Breast epithelium (tissue), 4 donors: ENCODE results near the gene AGBL1. TPM values are rescaled to one million over a fixed set of nuclear protein-coding genes. Genes with fewer than 3 reads are reported as not detected.

Experiments used
- DNase-seq, 2 donors: peaks; one replicate each; pipeline ENCODE4 v3.0.0-alpha.2; 2019; ENCODE audit warnings: low spot score in 2 of 2
- H3K27ac ChIP-seq, 2 donors: fragments of 200-600 bp; sonication (generic) in 1 of 2; one replicate each; pipeline ENCODE4 v1.5.1; 2016 to 2019; ENCODE audit warnings: mild to moderate bottlenecking in 1 of 2
- H3K27me3 ChIP-seq, 2 donors: fragments of 200-600 bp; sonication (generic) in 1 of 2; one replicate each; pipeline versions ENCODE4 v1.5.1 to v1.6.0; 2017 to 2019; ENCODE audit warnings: control low read depth in 1 of 2, mild to moderate bottlenecking in 1 of 2
- H3K36me3 ChIP-seq: fragments of 200-600 bp; one replicate; pipeline ENCODE4 v1.5.1; 2019
- H3K4me1 ChIP-seq, 2 donors: fragments of 200-600 bp; sonication (generic); one replicate each; pipeline ENCODE4 v1.5.1; 2016 to 2019; ENCODE audit warnings: control low read depth in 1 of 2
- H3K4me3 ChIP-seq, 3 donors: fragments of 200-600 bp; sonication (generic); 1 replicate in 2 of 3; 2 replicates in 1 of 3; pipeline ENCODE4 v1.5.1; 2016 to 2019; ENCODE audit warnings: mild to moderate bottlenecking in 3 of 3, moderate library complexity in 2 of 3
- H3K9me3 ChIP-seq, 2 donors: fragments of 200-600 bp; sonication (generic) in 1 of 2; one replicate each; pipeline ENCODE4 v1.5.1; 2016 to 2019; ENCODE audit warnings: control low read depth in 1 of 2
- CTCF ChIP-seq, 3 donors: fragments of 450-650 bp; IDR thresholded peaks; one replicate each; pipeline ENCODE4 v1.5.1; 2016 to 2017; ENCODE audit warnings: antibody characterized with exemption in 3 of 3, mild to moderate bottlenecking in 3 of 3, moderate library complexity in 3 of 3
- POLR2A ChIP-seq: fragments of 450-650 bp; IDR thresholded peaks from one replicate; pipeline ENCODE4 v1.6.1; 2016; ENCODE audit warnings: antibody characterized with exemption, mild to moderate bottlenecking, moderate library complexity
- POLR2AphosphoS5 ChIP-seq, 3 donors: sonication (generic); formaldehyde crosslinking; IDR thresholded peaks; one replicate each; pipeline ENCODE4 v1.6.1; 2017; ENCODE audit warnings: antibody characterized with exemption in 3 of 3
- intact Hi-C: fragments of 100-400 bp; cut with DNase I; formaldehyde crosslinking; loops from one replicate; pipeline ENCODE4 v1.15.1; 2023; ENCODE audit warnings: low total_unique reads
- total RNA-seq, 3 donors: library from RNA; depleted of rRNA; stranded (reverse); fragments of >200 nt; gene quantifications; one replicate each; pipeline ENCODE4 v1.1.0, GENCODE V29; 2016

Gene AGBL1
- total RNA-seq, 3 donors from 2014 or later, result not detected

GRCh38 chr15:86161250-86161649, 81.6 kb downstream of the AGBL1 start:
- H3K4me3 ChIP-seq, result no peak overlapping the region
- no peaks in the 10 kb centered on the region for H3K9me3 ChIP-seq
- H3K27ac ChIP-seq, result no peak overlapping the region
- TF ChIP-seq CTCF (IDR thresholded peaks at IDR 0.05), result no peak
- no peak for TF ChIP-seq POLR2A
- TF ChIP-seq POLR2AphosphoS5 (IDR thresholded peaks at IDR 0.05), result no peak
- no peak for DNase-seq
- peaks cover 0 to 5% of the 10 kb centered on the region in 2 donors for H3K27me3 ChIP-seq
- no peaks in the 10 kb centered on the region for H3K4me1 ChIP-seq
- intact Hi-C loops, result no loop called here
- H3K36me3 ChIP-seq, result no peaks in the 10 kb centered on the region

DNA sequence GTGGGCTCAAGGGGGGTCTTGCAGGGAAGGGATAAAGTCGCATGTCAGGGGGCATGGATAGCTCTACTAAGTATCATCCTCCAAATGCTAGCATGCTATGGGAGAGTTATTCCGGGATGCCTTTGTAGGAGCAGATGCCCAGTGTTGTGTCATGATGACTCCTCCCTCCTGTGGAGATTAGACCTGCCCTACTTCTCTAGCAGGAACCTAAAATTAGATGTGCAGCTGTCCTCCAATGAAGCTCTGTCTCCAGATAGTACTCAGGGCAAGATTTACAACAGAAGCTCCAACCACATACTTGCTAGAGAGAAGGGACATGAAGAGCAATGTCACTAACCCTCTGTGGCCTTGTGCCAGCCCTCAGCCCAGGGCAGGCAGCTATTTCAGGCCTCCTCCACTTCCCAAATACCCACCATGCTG, 82.5 kb downstream of the AGBL1 start:
- Histone ChIP-seq H3K4me3 (no peak overlapping the region), H3K27ac (no peak overlapping the region), H3K9me3 (no peaks in the 10 kb centered on the region), H3K27me3 (peaks cover 0 to 5% of the 10 kb centered on the region in 2 donors), H3K36me3 (no peaks in the 10 kb centered on the region), H3K4me1 (no peaks in the 10 kb centered on the region)
- DNase-seq, result no peak
- TF ChIP-seq CTCF (IDR thresholded peaks at IDR 0.05) (no peak), POLR2AphosphoS5 (IDR thresholded peaks at IDR 0.05) (no peak), POLR2A (no peak)
- intact Hi-C loops, result no loop called here

- Histone ChIP-seq H3K27me3 (peaks cover 0 to 5% of the 10 kb centered on the region in 2 donors), H3K36me3 (no peaks in the 10 kb centered on the region), H3K9me3 (no peaks in the 10 kb centered on the region), H3K4me1 (no peaks in the 10 kb centered on the region), H3K4me3 (no peak overlapping the region), H3K27ac (no peak overlapping the region)
- intact Hi-C loops, result no loop called here
- no peak for DNase-seq
- TF ChIP-seq POLR2AphosphoS5 (IDR thresholded peaks at IDR 0.05) (no peak), CTCF (IDR thresholded peaks at IDR 0.05) (no peak), POLR2A (no peak)
Observed at GRCh38 chr15:86162641-86163040, 83.0 kb downstream of the AGBL1 start.

DNA sequence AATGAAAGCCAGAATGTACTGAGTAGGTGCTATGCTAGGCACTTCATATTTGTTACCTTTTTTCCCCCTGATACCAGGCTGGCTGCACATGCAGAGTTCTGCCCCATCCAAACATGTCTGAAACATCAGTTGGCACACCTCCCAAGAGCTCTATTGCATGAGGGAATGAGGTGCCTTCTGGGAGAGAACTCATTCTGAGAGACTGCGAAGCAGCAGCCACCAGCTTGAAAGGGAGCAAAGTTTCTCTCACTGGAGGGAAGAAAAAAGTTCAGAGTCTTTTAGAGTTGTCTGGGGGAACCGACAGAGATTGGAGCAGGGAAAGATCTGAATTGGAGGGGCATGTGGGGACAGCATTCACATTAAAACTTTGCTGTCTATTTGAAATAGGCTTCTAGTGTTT, 84.1 kb downstream of the AGBL1 start:
- H3K4me3 ChIP-seq, result no peak overlapping the region
- no peak for DNase-seq

More for the DNA sequence above, 84.1 kb downstream of the AGBL1 start:
- H3K36me3 ChIP-seq, result no peaks in the 10 kb centered on the region
- intact Hi-C loops, result no loop called here
- no peak overlapping the region for H3K27ac ChIP-seq
- H3K4me1 ChIP-seq, result no peaks in the 10 kb centered on the region
- no peaks in the 10 kb centered on the region for H3K9me3 ChIP-seq
- H3K27me3 ChIP-seq, result peaks cover 0 to 5% of the 10 kb centered on the region in 2 donors
- TF ChIP-seq CTCF (IDR thresholded peaks at IDR 0.05), result no peak
- TF ChIP-seq POLR2AphosphoS5 (IDR thresholded peaks at IDR 0.05), result no peak
- no peak for TF ChIP-seq POLR2A
